Measurements from ENCODE around the gene RNF208. TPM values are rescaled to one million over a fixed set of nuclear protein-coding genes. Genes with fewer than 3 reads are reported as not detected.

RNF208 gene, protein sequence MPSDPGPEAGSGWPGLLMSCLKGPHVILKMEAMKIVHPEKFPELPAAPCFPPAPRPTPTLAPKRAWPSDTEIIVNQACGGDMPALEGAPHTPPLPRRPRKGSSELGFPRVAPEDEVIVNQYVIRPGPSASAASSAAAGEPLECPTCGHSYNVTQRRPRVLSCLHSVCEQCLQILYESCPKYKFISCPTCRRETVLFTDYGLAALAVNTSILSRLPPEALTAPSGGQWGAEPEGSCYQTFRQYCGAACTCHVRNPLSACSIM
- 1 to 10 TPM in 1 of 2 donors, not detected in 1; 3.7 TPM for total RNA-seq

DNA sequence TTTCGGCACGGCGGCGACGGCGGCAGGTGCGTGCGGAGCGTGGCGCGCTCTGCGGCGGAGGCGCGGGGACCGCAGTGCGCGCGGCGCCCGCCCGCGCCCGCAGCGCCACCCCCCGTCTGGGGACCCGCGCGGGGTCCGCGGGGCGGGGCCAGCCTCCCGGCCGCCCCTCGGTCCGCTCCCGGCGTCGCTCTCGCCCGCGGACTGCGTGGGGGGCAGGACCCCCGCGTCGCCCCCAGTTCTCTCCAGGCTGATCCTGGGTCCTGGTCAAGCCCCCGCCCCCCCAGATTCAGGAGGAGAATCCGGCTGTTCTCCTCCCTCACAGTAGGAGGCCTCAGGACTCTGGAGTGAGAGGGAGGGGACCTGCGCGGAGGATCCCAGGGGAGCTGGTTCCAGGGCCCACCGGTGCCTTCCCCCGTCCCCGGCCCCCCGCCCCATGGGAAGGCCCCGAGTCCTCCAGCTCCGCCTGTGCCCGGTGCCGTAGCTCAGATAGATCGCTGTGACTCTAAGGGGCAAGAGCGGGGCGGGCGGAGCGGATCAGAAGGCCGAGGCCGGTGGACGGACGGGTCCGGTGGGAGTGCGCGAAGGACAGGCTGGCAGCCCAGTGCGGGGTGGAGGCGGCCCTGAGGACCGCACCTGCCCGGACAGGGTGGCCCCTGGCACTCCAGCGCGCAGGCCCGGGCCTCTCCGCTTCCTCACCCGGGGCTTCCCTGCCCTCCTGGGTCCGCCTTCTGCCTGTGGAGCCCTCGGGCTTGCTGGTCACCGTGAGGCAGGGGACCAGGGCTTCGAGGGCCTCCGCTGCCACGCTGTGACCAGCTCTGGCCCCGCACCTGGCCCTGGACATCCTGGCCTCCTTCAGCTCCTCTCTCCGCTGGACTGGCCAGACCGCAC, at the start of gene RNF208:
TSS of gene RNF208 (minus strand) at position 51 of the 888 bp plus-strand sequence. CDS start 1,028 bp downstream, outside the sequence.
- Histone ChIP-seq H3K27me3 (replicated peaks; ENCODE audit: insufficient read depth) (no peaks in the 10 kb centered on the region), H3K9me3 (no peaks in the 10 kb centered on the region), H3K36me3 (no peaks in the 10 kb centered on the region), H3K4me3 (peak within 1 kb of the TSS; percentile 83), H3K4me1 (ENCODE audit: control insufficient read depth in 1 of 2, low read depth in 2 of 2) (peaks cover 7 to 19% of the 10 kb centered on the region in 2 donors), H3K27ac (peak within 1 kb of the TSS; percentile 89 to 96)
- TF ChIP-seq, protein P1, sequence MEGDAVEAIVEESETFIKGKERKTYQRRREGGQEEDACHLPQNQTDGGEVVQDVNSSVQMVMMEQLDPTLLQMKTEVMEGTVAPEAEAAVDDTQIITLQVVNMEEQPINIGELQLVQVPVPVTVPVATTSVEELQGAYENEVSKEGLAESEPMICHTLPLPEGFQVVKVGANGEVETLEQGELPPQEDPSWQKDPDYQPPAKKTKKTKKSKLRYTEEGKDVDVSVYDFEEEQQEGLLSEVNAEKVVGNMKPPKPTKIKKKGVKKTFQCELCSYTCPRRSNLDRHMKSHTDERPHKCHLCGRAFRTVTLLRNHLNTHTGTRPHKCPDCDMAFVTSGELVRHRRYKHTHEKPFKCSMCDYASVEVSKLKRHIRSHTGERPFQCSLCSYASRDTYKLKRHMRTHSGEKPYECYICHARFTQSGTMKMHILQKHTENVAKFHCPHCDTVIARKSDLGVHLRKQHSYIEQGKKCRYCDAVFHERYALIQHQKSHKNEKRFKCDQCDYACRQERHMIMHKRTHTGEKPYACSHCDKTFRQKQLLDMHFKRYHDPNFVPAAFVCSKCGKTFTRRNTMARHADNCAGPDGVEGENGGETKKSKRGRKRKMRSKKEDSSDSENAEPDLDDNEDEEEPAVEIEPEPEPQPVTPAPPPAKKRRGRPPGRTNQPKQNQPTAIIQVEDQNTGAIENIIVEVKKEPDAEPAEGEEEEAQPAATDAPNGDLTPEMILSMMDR (IDR thresholded peaks at IDR 0.05): no peak
- DNase-seq (ENCODE audit: low spot score): no peak
- ATAC-seq (ENCODE audit: insufficient number of reproducible peaks, low FRiP score, low read depth): no peak

DNA sequence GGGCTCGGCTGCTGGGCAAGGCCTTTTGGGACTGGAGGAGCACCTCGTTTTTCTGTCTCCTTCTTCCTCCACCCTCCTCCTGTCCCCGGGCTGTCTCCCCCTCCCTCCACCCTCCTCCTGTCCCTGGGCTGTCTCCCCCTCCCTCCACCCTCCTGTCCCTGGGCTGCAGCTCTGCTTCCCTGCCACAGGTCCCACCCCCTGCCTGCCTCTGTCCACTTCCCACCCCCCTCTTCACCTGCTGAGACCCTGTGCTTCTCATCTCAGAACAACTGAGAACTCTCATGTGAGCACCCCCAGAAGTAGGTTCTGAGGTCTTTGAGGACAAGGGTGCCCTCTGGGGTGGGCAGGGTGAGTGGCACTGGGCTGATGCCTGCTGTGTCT, 49.6 kb upstream of the RNF208 start:
- TF ChIP-seq, protein P1 (IDR thresholded peaks at IDR 0.05): no peak
- ATAC-seq (ENCODE audit: insufficient number of reproducible peaks, low FRiP score, low read depth): no peak
- H3K4me1 ChIP-seq (ENCODE audit: control insufficient read depth in 1 of 2, low read depth in 2 of 2): peaks cover 24 to 48% of the 10 kb centered on the region in 2 donors
- no peaks in the 10 kb centered on the region for H3K27me3 ChIP-seq (replicated peaks; ENCODE audit: insufficient read depth)
- H3K9me3 ChIP-seq: no peaks in the 10 kb centered on the region
- no peak for DNase-seq (ENCODE audit: low spot score)
- H3K4me3 ChIP-seq: no peak overlapping the region
- peak overlapping the region in 1 of 2 donors; percentile 61 for H3K27ac ChIP-seq
- H3K36me3 ChIP-seq: peaks cover 30% of the 10 kb centered on the region

GRCh38 chr9:137270929-137271695, 49.1 kb upstream of the RNF208 start:
- TF ChIP-seq, protein P1 (IDR thresholded peaks at IDR 0.05): no peak
- Histone ChIP-seq H3K9me3 (no peaks in the 10 kb centered on the region), H3K4me3 (no peak overlapping the region), H3K4me1 (ENCODE audit: control insufficient read depth in 1 of 2, low read depth in 2 of 2) (peaks cover 19 to 43% of the 10 kb centered on the region in 2 donors), H3K27ac (peak overlapping the region in 1 of 2 donors; percentile 61), H3K36me3 (peaks cover 36% of the 10 kb centered on the region), H3K27me3 (replicated peaks; ENCODE audit: insufficient read depth) (no peaks in the 10 kb centered on the region)
- DNase-seq (ENCODE audit: low spot score) (no peak), ATAC-seq (ENCODE audit: insufficient number of reproducible peaks, low FRiP score, low read depth) (no peak)

DNA sequence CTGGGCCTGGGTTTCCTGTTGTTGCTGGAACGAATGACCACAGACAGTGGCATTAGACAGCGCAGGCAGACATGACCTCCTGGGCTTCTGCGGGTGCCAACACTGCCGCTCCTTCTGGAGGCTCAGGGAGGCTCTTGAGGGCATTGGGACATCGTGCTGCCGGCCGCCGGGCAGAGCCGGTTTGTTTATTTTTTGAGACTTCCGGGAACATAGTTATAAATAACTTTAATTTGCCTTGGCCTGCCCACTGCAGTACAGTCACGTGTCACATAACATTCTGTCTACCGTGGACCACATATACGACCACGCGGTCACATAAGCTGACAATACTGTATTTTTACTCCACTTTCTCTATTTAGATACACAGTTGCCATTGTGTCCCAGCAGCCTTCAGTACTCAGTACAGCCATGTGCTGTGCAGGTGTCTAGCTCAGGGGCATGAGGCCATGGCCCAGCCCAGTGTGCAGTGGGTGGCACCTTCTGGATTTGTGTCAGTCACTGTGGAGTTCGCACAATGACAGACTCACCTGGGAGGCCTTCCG, 47.3 kb upstream of the RNF208 start:
- no peaks in the 10 kb centered on the region for H3K27me3 ChIP-seq (replicated peaks; ENCODE audit: insufficient read depth)
- peak overlapping the region; percentile 76 to 83 for H3K27ac ChIP-seq
- DNase-seq (ENCODE audit: low spot score): no peak
- peaks cover 51% of the 10 kb centered on the region for H3K36me3 ChIP-seq
- peaks cover 17 to 35% of the 10 kb centered on the region in 2 donors for H3K4me1 ChIP-seq (ENCODE audit: control insufficient read depth in 1 of 2, low read depth in 2 of 2)
- no peaks in the 10 kb centered on the region for H3K9me3 ChIP-seq
- ATAC-seq (ENCODE audit: insufficient number of reproducible peaks, low FRiP score, low read depth): peak; percentile 81
- peak overlapping the region; percentile 37 for H3K4me3 ChIP-seq
- TF ChIP-seq, protein P1 (IDR thresholded peaks at IDR 0.05): no peak

Data from thoracic aorta (tissue), 2 donors.